Endothelial cell of umbilical vein (primary cell): ENCODE results near the gene CEP57.

Source experiments
- CTCF ChIP-seq, 2 donors: IDR thresholded peaks; 1 replicate in 1 of 2; 2 replicates in 1 of 2; pipeline ENCODE4 v1.5.1; 2011; ENCODE audit warnings: low read length in 2 of 2, mild to moderate bottlenecking in 2 of 2, moderate library complexity in 2 of 2, control low read depth in 1 of 2, inconsistent platforms in 1 of 2, low read depth in 1 of 2; ENCODE audit not compliant: insufficient read depth in 1 of 2; ENCODE audit errors: extremely low read depth in 1 of 2
- EZH2 ChIP-seq: IDR thresholded peaks from 2 replicates; pipeline ENCODE4 v1.6.1; 2012; ENCODE audit warnings: borderline replicate concordance, low read depth, mild to moderate bottlenecking, moderate library complexity, low read length, inconsistent platforms; ENCODE audit not compliant: severe bottlenecking
- JUN ChIP-seq: IDR thresholded peaks from 2 replicates; pipeline ENCODE4 v1.6.1; 2011; ENCODE audit warnings: borderline replicate concordance, low read depth; ENCODE audit not compliant: insufficient read length, insufficient read depth
- POLR2A ChIP-seq: IDR thresholded peaks from 2 replicates; pipeline ENCODE4 v1.6.1; 2012; ENCODE audit warnings: low read depth, mild to moderate bottlenecking, control low read depth, low read length
- POLR2AphosphoS5 ChIP-seq: IDR thresholded peaks from 2 replicates; pipeline ENCODE4 v1.6.1; 2012; ENCODE audit warnings: low read depth, mild to moderate bottlenecking, control low read depth, low read length, moderate library complexity; ENCODE audit not compliant: insufficient read depth
- TF ChIP-seq, protein P1 (sequence below): IDR thresholded peaks from 2 replicates; pipeline ENCODE4 v1.6.1; 2011; ENCODE audit not compliant: insufficient read depth, insufficient read length

DNA sequence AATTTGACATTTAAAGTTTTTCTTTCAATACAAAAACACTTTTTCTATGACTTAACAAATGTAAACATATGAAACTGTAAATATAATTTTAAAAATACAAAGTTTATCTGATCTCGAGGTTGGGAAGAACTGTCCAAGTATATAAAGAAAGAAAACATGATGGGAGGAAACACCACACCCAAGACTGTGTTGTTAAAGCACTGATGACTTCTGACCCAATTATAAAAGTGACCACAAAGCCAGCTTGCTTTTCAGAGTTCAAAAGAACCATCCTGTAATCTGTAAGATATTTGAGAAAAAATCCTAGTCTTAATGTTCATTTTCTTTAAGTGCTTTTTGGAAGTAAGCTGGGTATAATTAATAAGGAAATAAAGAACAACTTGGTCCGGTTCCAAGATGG lies 15.6 kb downstream of the CEP57 start:
- TF ChIP-seq POLR2AphosphoS5 (no peak), CTCF (IDR thresholded peaks at IDR 0.05; ENCODE audit: extremely low read depth in 1 of 2, insufficient read depth in 1 of 2, low read depth in 1 of 2, low read length in 2 of 2) (no peak), POLR2A (no peak), JUN (no peak), EZH2 (no peak)
- TF ChIP-seq, protein P1, sequence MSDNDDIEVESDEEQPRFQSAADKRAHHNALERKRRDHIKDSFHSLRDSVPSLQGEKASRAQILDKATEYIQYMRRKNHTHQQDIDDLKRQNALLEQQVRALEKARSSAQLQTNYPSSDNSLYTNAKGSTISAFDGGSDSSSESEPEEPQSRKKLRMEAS, result no peak
